Putamen (tissue), 1 donor: Measurements from ENCODE around the gene PRR35.

Experiments
- DNase-seq: peaks from one replicate; pipeline ENCODE4 v3.0.0-alpha.2; 2016; ENCODE audit warnings: low spot score

The PRR35 gene

DNA sequence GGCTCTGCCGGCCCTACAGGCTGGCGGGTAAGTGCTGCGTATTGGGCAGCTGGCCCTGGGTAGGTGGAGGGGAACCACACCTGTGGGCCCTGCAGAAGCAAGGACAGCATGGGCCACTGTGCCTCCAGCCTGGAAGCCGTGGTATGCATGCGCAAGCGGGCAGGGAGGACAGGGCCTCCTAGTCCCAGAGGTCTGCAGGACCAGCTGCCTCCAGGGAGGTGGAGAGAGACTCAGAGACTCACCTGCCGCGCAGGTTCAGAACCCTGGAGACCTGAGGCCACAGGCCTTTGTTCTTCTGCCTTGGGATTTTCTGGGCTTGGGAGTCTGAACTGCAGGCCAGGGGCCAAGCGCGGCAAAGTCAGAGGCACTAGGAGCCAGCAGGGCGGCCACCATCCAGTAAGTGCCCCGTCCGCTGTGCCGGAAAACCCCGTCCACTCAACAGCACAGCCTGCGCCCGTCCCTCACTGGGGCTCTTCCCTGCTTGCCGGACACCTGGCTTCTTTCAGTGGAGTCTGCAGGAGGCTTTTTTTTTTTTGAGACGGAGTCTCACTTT lies 20.8 kb downstream of the PRR35 start:
- no peak for DNase-seq

DNA sequence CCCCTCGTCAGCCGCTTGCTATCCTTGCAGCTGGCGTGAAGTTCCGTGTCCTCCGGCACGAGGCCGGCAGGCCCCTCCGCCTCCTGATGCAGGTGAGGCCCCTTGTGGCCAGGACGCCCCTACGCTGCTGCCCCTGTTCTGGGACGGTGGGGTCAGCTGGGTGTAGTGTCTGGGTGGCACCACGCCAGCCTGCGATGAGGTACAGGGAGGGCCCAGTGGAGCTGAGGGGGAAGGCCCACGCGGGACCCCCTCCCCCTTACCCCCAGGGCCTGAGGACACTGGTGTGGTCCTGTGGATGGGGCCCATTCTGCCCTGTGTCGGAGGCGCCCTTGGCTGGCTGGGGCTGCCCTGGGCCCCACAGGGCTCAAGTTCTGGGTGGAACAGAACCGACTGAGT lies 22.0 kb downstream of the PRR35 start:
- DNase-seq: no peak

DNA sequence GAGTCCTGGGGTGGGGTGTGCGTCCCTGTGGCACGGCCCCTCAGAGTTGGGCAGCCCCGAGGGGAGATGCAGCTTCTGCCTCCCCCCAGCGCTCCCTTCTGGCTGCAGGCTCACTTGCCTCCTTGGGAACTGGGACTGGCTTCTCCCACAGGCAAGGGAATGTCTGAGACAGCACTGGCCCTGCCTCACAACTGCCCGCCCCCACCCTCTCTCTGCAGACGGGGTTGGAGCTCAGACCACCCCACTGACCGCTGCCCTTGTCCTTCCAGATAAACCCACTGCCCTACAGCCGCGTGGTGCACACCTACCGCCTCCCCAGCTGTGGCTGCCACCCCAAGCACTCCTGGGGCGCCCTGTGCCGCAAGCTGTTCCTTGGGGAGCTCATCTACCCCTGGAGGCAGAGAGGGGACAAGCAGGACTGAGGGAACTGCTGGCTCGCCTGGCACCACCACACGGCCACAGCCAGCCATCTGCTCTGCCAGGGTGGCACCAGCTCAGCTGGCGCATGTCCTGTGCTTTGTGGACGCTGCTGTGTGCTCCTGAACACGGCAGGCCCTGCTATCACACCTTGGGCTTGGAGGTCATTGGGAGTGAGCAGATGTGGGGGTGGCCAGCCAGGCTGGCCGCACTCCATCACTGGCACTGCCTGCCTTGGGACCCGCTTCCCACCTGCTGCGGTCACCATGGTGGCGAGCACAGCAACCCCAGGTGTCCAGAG lies 22.6 kb downstream of the PRR35 start:
- no peak for DNase-seq

DNA sequence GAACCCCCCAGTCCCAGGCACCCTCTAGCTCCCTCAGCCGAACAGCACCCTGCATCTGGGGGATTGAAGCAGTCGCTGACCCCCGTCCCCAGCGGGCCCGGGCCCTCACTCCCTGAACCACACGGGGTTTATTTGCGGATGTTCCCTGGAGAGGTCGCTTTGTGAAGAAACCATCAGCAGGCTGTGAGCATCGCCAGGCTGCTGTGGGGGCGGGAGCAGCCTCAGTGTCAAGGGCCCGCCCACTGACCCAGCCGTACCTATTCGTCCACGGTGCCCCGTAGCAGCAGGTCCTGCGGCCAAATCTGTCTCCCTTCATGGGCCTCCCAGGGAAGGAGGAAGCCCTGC lies 23.2 kb downstream of the PRR35 start:
- DNase-seq: no peak

DNA sequence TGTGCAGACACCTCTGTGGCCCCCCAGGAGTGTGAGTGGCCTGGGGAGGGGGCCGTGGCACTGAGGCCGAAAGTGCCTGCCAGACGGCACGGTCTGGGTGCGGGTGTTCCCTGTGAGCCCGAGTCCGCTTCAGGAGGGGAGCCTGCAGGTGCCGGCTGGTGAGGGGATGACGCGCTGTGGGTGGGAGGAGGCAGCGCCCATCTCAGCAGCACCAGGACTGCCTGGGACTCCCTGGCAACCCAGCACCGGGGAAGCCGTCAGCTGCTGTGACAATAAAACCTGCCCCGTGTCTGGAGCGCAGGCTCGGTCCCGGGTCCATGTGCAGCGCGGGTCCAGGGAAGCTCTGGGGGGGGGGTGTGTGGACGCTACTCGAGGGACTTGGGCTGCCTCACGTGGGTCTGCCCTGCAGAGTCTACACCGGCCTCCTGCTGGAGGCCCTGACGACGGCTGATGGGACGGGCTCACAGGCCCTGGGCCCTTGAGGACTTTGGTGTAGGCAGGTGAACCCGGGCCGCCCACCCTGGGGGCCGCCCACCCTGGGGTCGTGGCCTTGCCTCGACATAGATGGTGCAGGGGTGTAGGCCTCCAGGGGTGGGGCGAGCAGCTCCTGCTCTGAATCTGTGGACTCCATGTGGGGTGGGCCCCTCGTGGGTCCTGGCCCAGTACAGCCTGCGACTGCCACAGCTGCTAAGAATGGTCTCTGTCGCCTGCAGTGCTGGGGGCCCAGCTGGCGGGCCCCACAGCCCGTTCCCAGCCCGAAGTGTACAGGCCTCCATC lies 23.8 kb downstream of the PRR35 start:
- no peak for DNase-seq

DNA sequence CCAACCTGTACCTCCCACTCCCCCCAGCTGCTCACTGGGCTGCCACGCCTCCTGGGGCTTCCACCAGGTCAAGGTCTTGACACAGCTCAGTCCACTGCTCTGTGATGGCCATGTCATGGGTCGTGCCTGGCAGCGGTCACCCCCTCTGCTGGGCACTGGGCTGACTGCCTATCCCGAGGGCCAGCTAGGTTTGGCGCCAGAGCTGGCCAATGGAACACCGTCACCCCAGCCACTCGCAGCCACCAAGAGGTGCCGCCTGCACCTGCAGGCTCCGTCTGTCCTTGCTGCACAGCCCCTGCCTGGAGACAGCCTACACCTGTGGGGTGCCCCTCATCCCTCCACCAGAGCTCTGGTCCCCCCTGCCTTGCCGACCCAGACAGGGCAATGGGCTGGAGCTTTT lies 25.2 kb downstream of the PRR35 start:
- no peak for DNase-seq

DNA sequence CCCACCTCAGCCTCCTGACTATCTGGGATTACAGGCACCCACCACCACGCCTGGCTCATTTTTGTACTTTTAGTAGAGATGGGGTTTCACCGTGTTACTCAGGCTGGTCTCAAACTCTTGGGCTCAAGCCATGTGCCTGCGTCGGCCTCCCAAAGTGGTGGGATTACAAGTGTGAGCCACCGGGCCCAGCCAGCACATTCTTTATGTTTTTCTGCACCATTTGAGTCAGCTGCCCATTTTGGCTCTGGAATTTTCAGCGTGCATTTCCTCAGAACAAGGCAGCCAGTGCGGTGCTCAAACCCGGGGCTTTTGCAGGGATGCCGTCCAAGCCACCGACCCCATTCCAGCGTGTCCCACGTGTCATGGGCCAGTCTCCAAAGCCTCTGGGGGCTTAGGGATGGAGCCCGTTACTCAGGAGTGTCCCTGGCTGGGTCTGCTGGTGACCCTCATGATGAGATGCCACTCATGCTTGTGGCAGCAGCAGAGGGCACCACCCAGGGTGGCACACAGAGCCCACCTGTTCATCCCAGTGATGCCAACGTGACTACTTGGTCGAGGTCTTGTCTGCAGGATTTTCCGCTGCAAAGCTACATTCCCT lies 26.0 kb downstream of the PRR35 start:
- DNase-seq: no peak

DNA sequence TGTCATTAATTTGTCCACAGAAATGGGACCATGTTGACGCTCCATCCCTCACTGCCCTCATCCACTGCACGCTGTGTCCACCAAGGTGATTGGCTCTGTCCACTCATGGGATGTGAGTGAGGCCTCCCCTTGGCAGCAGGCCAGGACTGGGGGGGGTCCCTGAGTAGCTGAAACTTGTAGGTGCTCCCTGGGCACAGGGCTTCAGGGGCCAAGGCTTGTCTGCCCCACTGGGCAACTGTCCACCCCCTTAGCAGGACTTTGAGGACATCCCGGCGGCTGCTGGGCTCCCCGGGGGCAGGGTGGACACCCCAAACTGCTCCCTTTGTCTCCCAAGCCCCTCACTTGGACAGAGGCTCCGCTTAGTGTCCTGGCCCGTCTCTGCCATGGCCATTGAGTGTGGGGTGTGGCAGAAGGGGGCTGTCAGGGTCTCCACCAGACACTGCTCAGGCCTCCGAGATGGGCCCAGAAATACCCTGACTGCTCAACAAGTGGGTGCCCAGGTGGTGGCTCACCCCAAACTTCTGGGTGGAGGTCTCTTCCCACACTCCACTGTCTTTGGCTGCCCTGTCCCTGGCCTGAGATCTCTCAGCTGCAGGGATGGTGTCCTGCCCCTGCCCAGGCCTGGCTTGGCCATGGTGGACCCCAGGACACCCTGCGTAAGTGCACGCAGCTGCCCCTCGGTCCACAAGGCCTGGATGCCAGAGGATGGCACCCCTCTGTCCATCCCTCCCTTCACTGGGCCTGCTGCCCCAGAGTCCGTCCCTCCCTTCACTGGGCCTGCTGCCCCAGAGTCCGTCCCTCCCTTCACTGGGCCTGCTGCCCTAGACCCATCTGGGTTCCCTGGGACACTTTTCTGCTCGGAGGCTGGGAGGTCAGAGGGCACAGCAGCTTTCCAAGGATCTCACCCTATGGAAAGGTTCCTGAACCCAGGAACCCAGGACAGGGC lies 26.7 kb downstream of the PRR35 start:
- no peak for DNase-seq

DNA sequence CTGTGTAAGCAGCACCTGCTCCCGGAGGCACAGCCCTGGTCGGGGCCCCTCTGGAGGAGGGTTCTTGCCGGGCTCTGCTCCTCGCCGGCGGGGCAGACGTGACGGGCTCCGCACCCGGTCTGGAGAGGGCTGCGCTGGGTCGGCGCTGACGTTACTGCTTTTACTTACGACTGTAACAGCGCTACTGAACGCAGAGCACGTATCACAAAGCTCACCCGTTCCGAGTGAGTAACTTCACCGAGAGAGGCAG lies 28.4 kb downstream of the PRR35 start:
- DNase-seq: no peak

DNA sequence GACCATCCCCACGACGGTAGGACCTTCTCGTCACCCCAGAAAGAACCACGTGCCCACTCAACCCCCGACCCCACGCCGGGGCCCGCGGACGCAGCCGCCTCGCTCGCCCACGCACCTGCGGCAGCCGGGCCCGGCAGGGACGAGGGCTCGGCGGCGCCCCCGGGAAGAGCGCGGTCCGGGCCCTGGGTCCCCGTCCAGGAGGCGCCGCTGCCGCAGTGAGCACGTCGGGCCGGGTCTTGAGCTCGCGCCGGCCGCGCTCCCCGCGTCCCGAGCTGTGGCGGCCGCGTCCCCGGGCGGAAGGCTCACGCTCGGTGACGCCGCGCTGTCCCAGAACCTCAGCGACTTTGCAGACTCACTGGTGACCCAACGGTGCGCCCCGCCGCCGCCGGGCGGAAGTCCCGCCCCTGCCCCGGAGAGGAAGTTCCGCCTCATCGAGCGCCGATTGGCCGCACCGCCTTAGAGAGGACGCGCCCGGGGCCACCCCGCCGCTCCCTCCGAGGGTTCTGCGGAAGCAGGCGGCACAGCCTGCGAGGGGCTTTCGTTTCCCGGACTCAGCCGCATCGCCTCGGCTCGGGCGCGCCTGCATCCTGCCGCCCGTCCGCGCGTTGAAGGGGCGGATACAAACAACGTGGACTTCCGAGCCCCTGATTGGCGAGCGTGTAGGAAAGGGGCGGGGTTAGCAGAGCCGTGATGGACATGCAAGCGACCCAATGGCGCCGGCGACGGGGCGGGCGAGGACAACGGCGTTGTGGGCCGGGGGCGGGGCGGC lies 28.9 kb downstream of the PRR35 start:
- DNase-seq: peak; percentile 96

DNA sequence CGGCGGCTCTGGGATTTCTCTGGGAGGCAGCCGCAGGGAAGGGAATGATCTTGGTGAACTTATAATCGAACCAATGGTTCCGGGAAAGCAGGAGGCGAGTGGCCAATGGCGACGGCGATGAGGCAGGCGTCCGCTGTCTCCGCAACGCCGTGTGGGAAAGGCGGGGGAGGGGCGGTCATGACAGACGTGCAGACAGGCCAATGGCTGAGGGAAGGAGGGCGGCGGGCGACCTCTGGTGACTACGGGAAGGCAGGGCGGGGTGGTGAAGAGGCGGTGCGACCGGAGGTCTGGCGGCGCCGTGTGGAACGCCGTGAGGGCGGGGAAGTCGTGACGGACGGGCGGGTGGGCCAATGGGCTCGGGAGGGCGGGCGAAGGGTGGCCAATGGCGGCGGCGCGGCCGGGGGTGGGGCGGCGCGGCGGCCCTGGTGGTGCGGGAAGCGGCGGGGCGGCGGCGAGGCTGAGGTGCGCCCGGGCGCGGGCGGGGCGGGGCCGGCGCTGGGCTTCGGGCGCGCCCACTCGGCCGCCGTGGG lies 29.5 kb downstream of the PRR35 start, which contains the start of gene RAB40C:
TSS of gene RAB40C (plus strand) at position 409 of the 530 bp plus-strand sequence. CDS start 226 bp downstream, outside the sequence.
- peak; percentile 98 for DNase-seq

DNA sequence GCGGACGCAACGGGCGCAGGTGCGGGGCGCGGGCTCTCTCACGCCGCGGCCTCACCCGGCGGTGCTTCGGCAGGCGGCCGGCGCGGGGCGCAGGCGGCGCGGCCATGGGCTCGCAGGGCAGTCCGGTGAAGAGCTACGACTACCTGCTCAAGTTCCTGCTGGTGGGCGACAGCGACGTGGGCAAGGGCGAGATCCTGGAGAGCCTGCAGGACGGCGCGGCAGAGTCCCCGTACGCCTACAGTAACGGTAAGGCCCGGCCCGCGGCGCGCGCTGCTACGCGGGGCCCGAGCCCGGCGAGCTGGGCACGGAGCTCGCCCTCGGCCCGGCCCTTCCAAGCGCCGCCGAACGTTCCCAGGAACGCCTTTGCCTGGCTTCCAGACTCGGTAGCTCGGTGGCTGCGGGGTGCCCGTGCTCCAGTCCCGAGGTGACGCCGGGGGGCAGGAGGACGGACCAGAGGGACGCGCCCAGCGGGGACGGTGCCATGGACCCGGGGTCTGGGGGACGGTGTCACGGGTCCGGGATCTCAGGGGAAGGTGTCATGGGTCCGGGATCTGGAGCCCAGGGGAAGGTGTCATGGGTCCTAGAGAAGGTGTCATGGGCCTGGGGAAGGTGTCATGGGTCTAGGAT lies 30.1 kb downstream of the PRR35 start:
- no peak for DNase-seq

DNA sequence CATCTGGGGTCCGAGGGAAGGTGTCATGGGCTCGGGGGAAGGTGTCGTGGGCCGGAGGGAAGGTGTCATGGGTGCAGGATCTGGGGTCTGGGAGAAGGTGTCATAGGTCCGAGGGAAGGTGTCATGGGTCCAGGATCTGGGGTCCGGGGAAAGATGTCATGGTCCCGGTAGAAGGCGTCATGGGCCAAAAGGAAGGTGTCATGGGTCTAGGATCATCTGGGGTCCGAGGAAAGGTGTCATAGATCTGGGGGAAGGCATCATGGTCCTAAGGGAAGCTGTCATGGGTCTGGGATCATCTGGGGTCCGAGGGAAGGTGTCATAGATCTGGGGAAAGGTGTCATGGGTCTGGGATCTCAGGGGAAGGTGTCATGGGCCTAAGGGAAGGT lies 30.6 kb downstream of the PRR35 start:
- DNase-seq: no peak

DNA sequence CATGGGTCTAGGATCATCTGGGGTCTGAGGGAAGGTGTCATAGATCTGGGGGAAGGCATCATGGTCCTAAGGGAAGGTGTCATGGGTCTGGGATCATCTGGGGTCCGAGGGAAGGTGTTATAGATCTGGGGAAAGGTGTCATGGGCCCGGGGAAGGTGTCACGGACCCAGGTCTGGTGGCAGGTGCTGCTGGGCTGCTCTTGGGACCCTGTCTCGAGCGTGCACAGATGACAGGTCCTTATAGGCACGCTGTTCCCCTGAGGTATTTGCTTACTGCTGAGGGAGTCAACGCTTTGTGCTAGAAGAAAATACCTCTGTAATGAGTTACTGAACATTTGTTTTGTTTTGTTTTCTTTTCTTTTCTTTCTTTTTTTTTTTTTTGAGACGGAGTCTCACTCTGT lies 31.0 kb downstream of the PRR35 start:
- DNase-seq: no peak

DNA sequence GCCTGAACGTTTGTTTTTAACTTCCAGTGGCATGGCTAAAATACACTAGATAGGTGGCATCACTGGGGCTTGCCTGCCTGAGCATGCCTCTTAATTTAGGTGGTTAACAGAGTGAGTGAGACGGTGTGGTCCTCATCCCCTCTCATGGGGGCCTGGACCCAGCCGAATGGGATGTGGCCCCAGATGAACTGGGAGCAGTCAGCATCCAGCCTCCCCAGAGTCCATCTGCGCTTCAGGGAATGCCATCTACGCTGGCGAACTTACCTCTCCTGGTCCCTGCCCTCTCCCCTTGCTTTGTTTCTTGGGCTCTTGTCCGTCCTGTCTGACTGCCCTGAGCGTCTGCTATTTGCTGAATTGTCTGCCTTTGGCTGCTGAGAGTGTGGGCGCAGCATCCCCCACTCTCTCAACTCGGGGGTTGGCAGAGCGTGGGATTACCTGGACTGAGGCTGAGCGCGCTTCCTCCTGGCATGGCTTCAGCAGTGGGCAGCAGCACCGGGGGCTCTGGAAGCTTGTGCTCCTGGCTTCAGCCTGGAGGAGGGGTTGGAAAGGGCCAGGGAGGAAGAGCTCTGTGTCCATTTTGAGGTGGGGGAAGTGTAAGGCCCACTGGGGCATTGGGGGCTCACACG lies 31.8 kb downstream of the PRR35 start:
- no peak for DNase-seq

DNA sequence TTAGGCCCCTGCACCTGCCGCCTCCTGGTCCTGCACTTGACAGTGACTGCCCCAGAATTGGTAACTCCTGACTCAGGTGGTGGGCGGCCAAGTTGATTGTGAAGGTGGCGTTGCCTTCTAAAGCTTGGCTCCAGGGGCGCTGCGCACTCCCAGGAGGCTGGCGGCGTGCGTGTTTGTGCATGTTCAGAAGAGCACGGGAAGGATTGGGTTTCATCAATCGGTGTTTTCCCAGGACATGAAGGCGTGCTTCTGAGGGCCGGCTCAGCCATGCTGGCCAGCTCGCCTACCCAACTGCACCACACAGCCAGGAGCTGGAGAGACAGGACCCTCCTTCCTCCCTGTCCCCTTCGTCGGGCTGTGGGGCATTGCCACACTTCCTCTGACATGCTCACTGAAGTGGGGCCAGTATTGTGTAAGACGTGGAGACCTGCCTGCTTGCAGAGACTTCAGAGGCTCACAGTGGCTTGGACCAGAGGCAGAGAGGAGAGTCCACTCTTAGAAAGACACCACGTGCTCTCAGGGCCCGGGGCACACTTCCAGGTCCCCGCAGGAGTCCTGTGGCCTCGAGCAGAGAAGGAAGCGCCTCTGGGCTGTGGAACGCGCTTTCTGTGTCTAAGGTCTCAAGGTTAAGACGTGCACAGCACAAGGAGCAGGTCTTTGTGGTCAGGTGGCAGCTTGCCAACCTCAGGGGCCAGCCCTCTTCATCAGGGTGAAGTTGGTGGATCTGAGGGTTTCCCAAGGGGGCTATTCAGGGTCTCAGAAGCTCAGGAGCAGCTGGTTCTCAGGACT lies 32.5 kb downstream of the PRR35 start:
- peak; percentile 75 for DNase-seq

DNA sequence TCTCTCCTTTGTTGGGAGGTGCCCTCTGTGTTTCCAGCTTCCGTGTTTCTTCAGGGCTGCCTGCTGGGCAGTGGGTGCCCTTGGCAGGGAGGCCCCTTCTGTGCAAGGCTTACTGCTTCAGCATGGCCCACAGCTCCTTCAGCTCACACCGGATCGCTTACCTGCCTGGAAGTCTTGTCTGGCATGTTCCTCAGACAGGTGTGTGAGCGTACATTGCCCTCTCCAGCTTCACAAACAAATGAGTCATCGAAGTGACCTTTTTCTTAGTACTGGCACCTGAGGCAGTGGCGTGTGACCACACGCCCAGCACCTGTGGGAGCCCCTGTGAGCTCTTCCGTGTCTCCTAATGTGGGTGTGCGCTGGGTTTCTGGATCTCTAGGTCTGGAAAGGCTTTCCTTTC lies 33.2 kb downstream of the PRR35 start:
- DNase-seq: no peak

DNA sequence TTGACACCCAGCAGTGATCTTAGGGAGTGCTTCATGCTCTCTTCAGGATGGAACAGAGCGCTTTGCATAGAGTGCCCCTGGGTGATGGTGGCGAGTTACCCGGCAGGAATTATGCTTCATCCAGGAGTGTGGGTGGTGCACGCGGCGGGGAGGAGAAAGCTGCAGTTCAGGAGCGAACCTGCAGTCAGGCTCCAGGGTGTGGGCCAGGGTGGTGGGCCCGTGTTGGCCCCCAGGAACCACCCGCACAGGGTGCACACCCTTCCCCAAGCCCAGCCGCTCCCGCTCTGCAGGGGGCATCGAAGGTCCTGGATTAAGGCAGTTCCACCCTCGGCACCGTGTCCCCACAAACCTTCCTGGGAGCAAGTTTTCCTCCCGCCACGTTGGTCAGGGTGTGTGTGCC lies 33.6 kb downstream of the PRR35 start:
- no peak for DNase-seq

DNA sequence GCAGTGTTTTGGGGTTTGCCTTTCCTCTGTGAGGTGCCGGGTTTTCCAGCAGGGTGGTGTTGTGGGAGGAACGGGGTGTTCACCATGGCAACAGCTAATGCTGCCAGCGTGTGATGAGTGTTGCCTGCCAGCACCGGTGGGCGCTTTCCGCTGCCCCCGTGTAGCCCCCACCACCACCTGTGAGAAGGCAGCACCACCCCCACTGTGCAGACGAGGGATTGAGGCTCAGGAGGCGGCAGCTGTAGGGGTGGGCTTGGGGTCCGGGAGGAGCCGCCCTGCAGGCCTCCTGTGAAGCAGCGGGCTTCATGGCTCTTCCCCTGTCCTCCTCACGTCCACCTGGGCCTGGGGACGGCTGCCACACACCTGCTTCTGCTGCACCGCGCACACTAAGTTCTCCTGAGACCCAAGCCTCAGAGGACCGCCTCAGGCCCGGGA lies 34.9 kb downstream of the PRR35 start:
- peak; percentile 61 for DNase-seq
